Measurements from ENCODE around the gene KCNT2.

DNA sequence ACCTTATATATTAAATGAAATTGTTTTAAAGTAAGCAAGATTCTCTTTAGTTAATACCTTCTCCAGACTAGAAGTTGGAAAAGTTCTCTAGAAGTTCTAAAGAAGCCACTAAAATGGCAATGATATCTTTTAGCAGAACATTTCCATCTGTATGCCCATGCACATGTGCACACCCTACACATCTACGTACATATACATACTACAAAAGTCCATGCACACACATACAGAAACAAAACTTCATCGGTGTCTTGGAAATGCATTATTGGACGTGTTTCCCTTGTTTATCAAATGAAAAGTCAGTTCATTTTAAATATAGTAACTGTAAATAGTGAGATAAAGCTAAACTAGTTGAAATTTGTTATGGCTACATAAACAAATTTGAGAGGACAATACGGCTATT is 114.4 kb downstream of the KCNT2 start:
- TF ChIP-seq, protein P1, sequence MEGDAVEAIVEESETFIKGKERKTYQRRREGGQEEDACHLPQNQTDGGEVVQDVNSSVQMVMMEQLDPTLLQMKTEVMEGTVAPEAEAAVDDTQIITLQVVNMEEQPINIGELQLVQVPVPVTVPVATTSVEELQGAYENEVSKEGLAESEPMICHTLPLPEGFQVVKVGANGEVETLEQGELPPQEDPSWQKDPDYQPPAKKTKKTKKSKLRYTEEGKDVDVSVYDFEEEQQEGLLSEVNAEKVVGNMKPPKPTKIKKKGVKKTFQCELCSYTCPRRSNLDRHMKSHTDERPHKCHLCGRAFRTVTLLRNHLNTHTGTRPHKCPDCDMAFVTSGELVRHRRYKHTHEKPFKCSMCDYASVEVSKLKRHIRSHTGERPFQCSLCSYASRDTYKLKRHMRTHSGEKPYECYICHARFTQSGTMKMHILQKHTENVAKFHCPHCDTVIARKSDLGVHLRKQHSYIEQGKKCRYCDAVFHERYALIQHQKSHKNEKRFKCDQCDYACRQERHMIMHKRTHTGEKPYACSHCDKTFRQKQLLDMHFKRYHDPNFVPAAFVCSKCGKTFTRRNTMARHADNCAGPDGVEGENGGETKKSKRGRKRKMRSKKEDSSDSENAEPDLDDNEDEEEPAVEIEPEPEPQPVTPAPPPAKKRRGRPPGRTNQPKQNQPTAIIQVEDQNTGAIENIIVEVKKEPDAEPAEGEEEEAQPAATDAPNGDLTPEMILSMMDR (IDR thresholded peaks at IDR 0.05; ENCODE audit: low read depth, low read length): no peak
- no peak for TF ChIP-seq EZH2phosphoT487 (IDR thresholded peaks at IDR 0.05; ENCODE audit: low read depth)

All from OCI-LY3 (cell line).